Fibroblast of lung (primary cell): Measurements from ENCODE around the gene TBC1D5. TPM values are rescaled to one million over a fixed set of nuclear protein-coding genes. Genes with fewer than 3 reads are reported as not detected.

Experiments used
- DNase-seq, 2 donors: peaks; one replicate each; pipeline versions ENCODE4 v3.0.0 to v3.0.0-alpha.2; 2010; ENCODE audit warnings: low read depth in 2 of 2
- H2AFZ ChIP-seq: 2 replicates; pipeline ENCODE4 v1.5.1; 2012; ENCODE audit warnings: low read length, control low read depth, inconsistent platforms
- H3K27ac ChIP-seq: 2 replicates; pipeline ENCODE4 v1.5.1; 2011; ENCODE audit warnings: low read length, control low read depth; ENCODE audit not compliant: insufficient read depth
- H3K27me3 ChIP-seq: 2 replicates; pipeline ENCODE4 v1.5.1; 2011; ENCODE audit warnings: mild to moderate bottlenecking, low read length; ENCODE audit not compliant: control insufficient read depth, insufficient read depth
- H3K36me3 ChIP-seq: 2 replicates; pipeline ENCODE4 v1.5.1; 2011; ENCODE audit warnings: low read length; ENCODE audit not compliant: control insufficient read depth, insufficient read depth
- H3K4me1 ChIP-seq: 2 replicates; pipeline ENCODE4 v1.5.1; 2011; ENCODE audit warnings: low read length; ENCODE audit not compliant: control insufficient read depth, insufficient read depth; ENCODE audit errors: extremely low read depth
- H3K4me2 ChIP-seq: 2 replicates; pipeline ENCODE4 v1.5.1; 2011; ENCODE audit warnings: low read length, control low read depth; ENCODE audit not compliant: insufficient read depth; ENCODE audit errors: extremely low read depth
- H3K4me3 ChIP-seq, 4 experiments: fragments of 200-600 bp in 1 of 4; sonication (generic) in 1 of 4; replicated peaks in 1 of 4; 2 replicates each; pipeline ENCODE4 v1.5.1; 2011 to 2016; ENCODE audit warnings: low read length in 4 of 4, low read depth in 3 of 4, mild to moderate bottlenecking in 3 of 4, control low read depth in 2 of 4, inconsistent platforms in 1 of 4, mixed read lengths in 1 of 4; ENCODE audit not compliant: insufficient read depth in 1 of 4; ENCODE audit errors: control extremely low read depth in 1 of 4
- H3K79me2 ChIP-seq: 2 replicates; pipeline ENCODE4 v1.5.1; 2012; ENCODE audit warnings: mild to moderate bottlenecking, low read length, inconsistent platforms; ENCODE audit not compliant: control insufficient read depth, insufficient read depth
- H3K9ac ChIP-seq: 2 replicates; pipeline ENCODE4 v1.5.1; 2011; ENCODE audit warnings: mild to moderate bottlenecking, low read length, control low read depth; ENCODE audit not compliant: insufficient read depth
- H3K9me3 ChIP-seq: 2 replicates; pipeline ENCODE4 v1.5.1; 2012; ENCODE audit warnings: low read depth, low read length; ENCODE audit not compliant: control insufficient read depth, insufficient read depth
- H4K20me1 ChIP-seq: 2 replicates; pipeline ENCODE4 v1.5.1; 2011; ENCODE audit warnings: low read length; ENCODE audit not compliant: control insufficient read depth, insufficient read depth; ENCODE audit errors: extremely low read depth
- EZH2 ChIP-seq: IDR thresholded peaks from 2 replicates; pipeline ENCODE4 v1.5.1; 2012; ENCODE audit warnings: low read length, control low read depth, mild to moderate bottlenecking; ENCODE audit errors: missing control alignments
- polyA plus RNA-seq, 2 donors: library from polyadenylated mRNA; depleted of rRNA in 1 of 2; stranded (reverse) in 1 of 2; unstranded in 1 of 2; fragments of >200 nt; gene quantifications; 2 replicates each; pipeline ENCODE4 v1.2.1, GENCODE V29; 2011 to 2012; ENCODE audit warnings: missing spikeins in 1 of 2
- total RNA-seq: library from RNA; depleted of rRNA; stranded (reverse); fragments of >200 nt; gene quantifications from 2 replicates; pipeline ENCODE4 v1.2.1, GENCODE V29; 2014
- TF ChIP-seq, protein P1 (sequence below), 2 donors: IDR thresholded peaks in 1 of 2; conservative IDR thresholded peaks in 1 of 2; 1 replicate in 1 of 2; 2 replicates in 1 of 2; pipeline ENCODE4 v1.5.1; 2011 to 2012; ENCODE audit warnings: low read length in 2 of 2, control low read depth in 1 of 2, inconsistent platforms in 1 of 2, low read depth in 1 of 2, mild to moderate bottlenecking in 1 of 2

The TBC1D5 gene
- total and polyA plus RNA-seq, 2 donors (not counting 1 experiment from before 2014, with no cell fraction given) = 43.6 to 129 TPM

DNA sequence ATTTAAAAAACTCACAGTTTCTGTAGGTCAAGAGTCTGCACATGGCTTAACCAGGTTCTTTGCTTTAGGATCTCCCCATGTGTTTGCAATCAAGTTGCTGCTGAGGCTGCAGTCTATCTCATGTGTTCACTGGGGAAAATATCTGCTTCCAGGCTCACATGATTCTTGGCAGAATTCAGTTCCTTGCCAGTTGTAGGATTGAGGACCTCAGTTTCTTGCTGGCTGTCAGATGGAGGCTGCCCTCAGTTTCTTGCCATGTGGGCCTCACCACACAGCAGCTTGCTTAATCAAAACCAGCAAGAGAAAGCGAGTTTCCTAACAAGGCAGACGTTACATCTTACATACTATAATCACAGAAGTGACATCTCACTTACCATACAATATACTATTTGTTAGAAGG is 10.0 kb upstream of the TBC1D5 start:
- Histone ChIP-seq H3K79me2 (no peaks in the 10 kb centered on the region), H3K4me1 (no peaks in the 10 kb centered on the region), H2AFZ (no peak overlapping the region), H3K27ac (no peak overlapping the region), H3K4me3 (no peak overlapping the region), H3K27me3 (no peaks in the 10 kb centered on the region), H3K9me3 (no peaks in the 10 kb centered on the region), H3K36me3 (no peaks in the 10 kb centered on the region), H3K9ac (no peak overlapping the region), H3K4me2 (no peak overlapping the region), H4K20me1 (no peaks in the 10 kb centered on the region)
- TF ChIP-seq, protein P1, sequence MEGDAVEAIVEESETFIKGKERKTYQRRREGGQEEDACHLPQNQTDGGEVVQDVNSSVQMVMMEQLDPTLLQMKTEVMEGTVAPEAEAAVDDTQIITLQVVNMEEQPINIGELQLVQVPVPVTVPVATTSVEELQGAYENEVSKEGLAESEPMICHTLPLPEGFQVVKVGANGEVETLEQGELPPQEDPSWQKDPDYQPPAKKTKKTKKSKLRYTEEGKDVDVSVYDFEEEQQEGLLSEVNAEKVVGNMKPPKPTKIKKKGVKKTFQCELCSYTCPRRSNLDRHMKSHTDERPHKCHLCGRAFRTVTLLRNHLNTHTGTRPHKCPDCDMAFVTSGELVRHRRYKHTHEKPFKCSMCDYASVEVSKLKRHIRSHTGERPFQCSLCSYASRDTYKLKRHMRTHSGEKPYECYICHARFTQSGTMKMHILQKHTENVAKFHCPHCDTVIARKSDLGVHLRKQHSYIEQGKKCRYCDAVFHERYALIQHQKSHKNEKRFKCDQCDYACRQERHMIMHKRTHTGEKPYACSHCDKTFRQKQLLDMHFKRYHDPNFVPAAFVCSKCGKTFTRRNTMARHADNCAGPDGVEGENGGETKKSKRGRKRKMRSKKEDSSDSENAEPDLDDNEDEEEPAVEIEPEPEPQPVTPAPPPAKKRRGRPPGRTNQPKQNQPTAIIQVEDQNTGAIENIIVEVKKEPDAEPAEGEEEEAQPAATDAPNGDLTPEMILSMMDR (conservative IDR thresholded peaks at IDR 0.05 in 1 of 2, IDR thresholded peaks at IDR 0.05 in 1 of 2; ENCODE audit: low read depth in 1 of 2, low read length in 2 of 2) = no peak
- TF ChIP-seq EZH2 = no peak
- no peak for DNase-seq

DNA sequence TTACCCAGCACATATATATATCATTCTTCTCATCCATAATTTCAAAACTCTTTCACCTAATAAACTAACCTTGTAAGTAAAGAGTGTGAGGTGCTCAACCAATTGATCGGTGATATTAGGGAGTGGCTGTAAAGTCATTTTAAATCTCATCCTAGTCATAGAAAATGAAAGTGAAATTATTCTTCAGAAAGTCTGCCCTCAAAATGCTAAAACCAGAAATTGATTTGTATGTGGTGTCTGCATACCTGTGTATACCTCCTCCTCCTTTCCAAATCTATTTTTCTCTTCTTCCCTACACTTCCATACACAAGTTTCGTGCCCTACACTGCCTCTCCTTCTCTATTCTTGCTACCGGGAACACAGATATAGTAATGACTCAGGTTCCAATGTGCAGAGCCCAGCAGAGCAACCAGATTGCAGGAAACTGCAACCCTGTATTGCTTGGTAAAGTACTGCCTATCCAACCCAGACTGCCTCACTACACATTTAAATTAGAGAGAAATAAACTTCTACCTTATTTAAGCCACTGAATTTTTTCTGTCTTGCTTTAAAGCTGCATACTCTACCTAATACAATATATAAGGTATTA is 7.4 kb upstream of the TBC1D5 start:
- H3K4me1 ChIP-seq = no peaks in the 10 kb centered on the region
- H3K27me3 ChIP-seq = no peaks in the 10 kb centered on the region
- no peak overlapping the region for H3K4me3 ChIP-seq
- H3K36me3 ChIP-seq = no peaks in the 10 kb centered on the region
- H3K9me3 ChIP-seq = no peaks in the 10 kb centered on the region
- TF ChIP-seq, protein P1 (conservative IDR thresholded peaks at IDR 0.05 in 1 of 2, IDR thresholded peaks at IDR 0.05 in 1 of 2; ENCODE audit: low read depth in 1 of 2, low read length in 2 of 2) = no peak
- no peak for TF ChIP-seq EZH2
- peak overlapping the region; percentile 36 for H2AFZ ChIP-seq
- H3K4me2 ChIP-seq = no peak overlapping the region
- H3K27ac ChIP-seq = no peak overlapping the region
- H4K20me1 ChIP-seq = no peaks in the 10 kb centered on the region
- H3K79me2 ChIP-seq = no peaks in the 10 kb centered on the region
- no peak for DNase-seq
- no peak overlapping the region for H3K9ac ChIP-seq

DNA sequence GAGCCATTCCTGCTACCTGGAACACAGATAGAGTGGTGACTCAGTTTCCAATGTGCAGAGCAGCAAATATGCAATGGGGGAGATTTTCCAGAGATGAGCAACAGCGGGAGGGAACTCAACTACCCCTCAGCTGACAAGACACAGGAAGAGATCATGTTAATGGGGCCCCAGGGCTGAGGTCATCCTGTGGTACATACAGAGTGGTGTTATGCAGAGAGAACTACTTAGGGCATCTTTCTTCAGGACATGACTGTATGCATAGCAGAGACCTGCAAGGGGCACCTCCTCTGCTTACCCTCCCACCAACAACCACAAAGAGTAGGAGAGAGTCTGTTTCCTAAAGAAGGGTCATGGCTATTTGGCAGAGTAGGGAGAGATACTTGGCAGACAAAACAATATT is 6.8 kb upstream of the TBC1D5 start:
- TF ChIP-seq, protein P1 (conservative IDR thresholded peaks at IDR 0.05 in 1 of 2, IDR thresholded peaks at IDR 0.05 in 1 of 2; ENCODE audit: low read depth in 1 of 2, low read length in 2 of 2) = no peak
- no peak for TF ChIP-seq EZH2
- H3K27me3 ChIP-seq = no peaks in the 10 kb centered on the region
- H3K4me3 ChIP-seq = no peak overlapping the region
- DNase-seq = no peak
- H3K79me2 ChIP-seq = no peaks in the 10 kb centered on the region
- H2AFZ ChIP-seq = no peak overlapping the region
- no peaks in the 10 kb centered on the region for H3K4me1 ChIP-seq
- no peak overlapping the region for H3K9ac ChIP-seq
- no peaks in the 10 kb centered on the region for H4K20me1 ChIP-seq
- H3K27ac ChIP-seq = no peak overlapping the region
- no peaks in the 10 kb centered on the region for H3K9me3 ChIP-seq
- H3K4me2 ChIP-seq = no peak overlapping the region
- no peaks in the 10 kb centered on the region for H3K36me3 ChIP-seq
